ENCODE results near the gene MPP1. TPM values are rescaled to one million over a fixed set of nuclear protein-coding genes. Genes with fewer than 3 reads are reported as not detected.

The MPP1 gene
- total and polyA plus RNA-seq, 2 of the 8 experiments (the other 6 are each of a cell fraction or from before 2014, with no cell fraction given): 7.6 to 13.4 TPM

DNA sequence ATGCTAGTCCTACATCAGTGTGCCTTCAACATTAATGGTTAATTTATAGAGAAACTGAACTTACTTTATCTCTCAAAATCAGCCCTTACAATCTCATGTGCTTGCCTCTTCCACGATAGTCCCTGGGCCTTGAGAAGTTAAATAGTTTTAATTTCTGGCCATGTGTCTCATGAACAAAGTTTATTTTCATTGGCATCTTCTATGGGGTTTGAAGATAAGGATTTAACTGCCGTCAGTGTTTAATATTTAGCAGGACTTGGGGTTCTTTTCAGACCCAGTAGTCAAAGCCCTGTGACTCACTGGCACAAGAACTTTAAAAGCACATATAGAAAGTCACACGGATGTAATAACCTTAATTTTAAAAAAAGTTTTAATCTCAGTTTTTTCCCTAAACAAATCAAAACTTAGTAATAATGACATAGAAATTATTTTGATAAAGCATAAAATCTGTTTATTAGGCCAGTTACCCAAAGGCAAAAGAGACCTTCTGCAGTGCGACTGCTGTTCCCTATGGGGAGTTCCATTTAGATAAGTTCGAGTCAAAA lies 10.1 kb upstream of the MPP1 start:
- ChIA-PET CTCF (ENCODE audit: partially characterized antibody) (no interaction called here), POLR2A (ENCODE audit: partially characterized antibody) (no interaction called here)
- Histone ChIP-seq H4K20me1 (replicated peaks in 1 of 2; ENCODE audit: control insufficient read depth in 1 of 2, insufficient read depth in 2 of 2, low read length in 2 of 2) (no peaks in the 10 kb centered on the region), H3K36me3 (ENCODE audit: control insufficient read depth in 2 of 4, insufficient read depth in 4 of 4, low read length in 3 of 4) (peaks cover 0 to 2% (median 0%) of the 10 kb centered on the region in 4 experiments; a peak in 1 of 8 replicates), H4K91ac (replicated peaks; ENCODE audit: insufficient read length, low read length) (no peak overlapping the region), H3K9ac (replicated peaks in 1 of 4; ENCODE audit: extremely low read depth in 1 of 4, low read depth in 3 of 4, low read length in 3 of 4) (no peak overlapping the region), H3K4me3 (ENCODE audit: extremely low read depth in 1 of 4, insufficient read depth in 2 of 4, low read depth in 3 of 4, low read length in 4 of 4) (no peak overlapping the region), H3K18ac (ENCODE audit: extremely low read depth, low read length) (no peak overlapping the region), H4K5ac (ENCODE audit: insufficient read length, low read depth, low read length) (no peak overlapping the region), H3K4me2 (ENCODE audit: insufficient read depth in 1 of 2, low read depth in 2 of 2, low read length in 2 of 2) (no peak overlapping the region), H3K4ac (replicated peaks; ENCODE audit: insufficient read length, low read depth, low read length) (no peak overlapping the region), H3K27ac (ENCODE audit: low read depth, low read length) (no peak overlapping the region), H3K4me1 (replicated peaks in 1 of 4; ENCODE audit: control insufficient read depth in 3 of 4, insufficient read depth in 4 of 4, low read length in 3 of 4) (peaks cover 0 to 7% (median 1%) of the 10 kb centered on the region in 4 experiments; a peak in 2 of 7 replicates), H3K23ac (ENCODE audit: insufficient read length) (no peak overlapping the region), H3K27me3 (replicated peaks in 1 of 4; ENCODE audit: control insufficient read depth in 3 of 4, extremely low read depth in 1 of 4, insufficient read depth in 3 of 4, low read length in 3 of 4) (no peaks in the 10 kb centered on the region), H2BK120ac (replicated peaks; ENCODE audit: low read depth, low read length) (no peak overlapping the region), H3K9me3 (ENCODE audit: insufficient read depth in 2 of 2, low read depth in 1 of 2, low read length in 1 of 2) (peaks cover 0 to 4% of the 10 kb centered on the region in 2 experiments; a peak in 2 of 4 replicates), H2BK20ac (ENCODE audit: low read length) (no peak overlapping the region), H4K8ac (ENCODE audit: extremely low read depth, insufficient read depth, low read length) (no peak overlapping the region), H3K14ac (ENCODE audit: insufficient read length) (no peak overlapping the region), H2AK5ac (ENCODE audit: low read depth, low read length) (no peak overlapping the region), H3K79me2 (ENCODE audit: control insufficient read depth in 1 of 2, insufficient read depth in 2 of 2, low read length in 2 of 2) (no peaks in the 10 kb centered on the region), H2BK12ac (ENCODE audit: low read depth, low read length) (no peak overlapping the region), H2AFZ (ENCODE audit: low read length) (no peak overlapping the region), H2BK15ac (ENCODE audit: low read length) (no peak overlapping the region), H3K56ac (replicated peaks; ENCODE audit: insufficient read length, low read depth, low read length) (no peak overlapping the region), H3K79me1 (ENCODE audit: low read depth, low read length) (no peaks in the 10 kb centered on the region), H3K23me2 (ENCODE audit: low read depth, low read length) (no peaks in the 10 kb centered on the region), H2BK5ac (ENCODE audit: low read depth, low read length) (no peak overlapping the region)
- no peak for TF ChIP-seq FOSL1 (IDR thresholded peaks at IDR 0.05; ENCODE audit: insufficient read depth, low read depth, low read length)
- no peak for TF ChIP-seq SAP30 (IDR thresholded peaks at IDR 0.05; ENCODE audit: insufficient read depth, insufficient replicate concordance, low read length)
- 92% methylated on average over 5 of the region's 5 CpGs; no CpG with 5 or more reads in 1 of the 2 experiments for WGBS, 2 experiments (ENCODE audit: extremely low coverage in 1 of 2, insufficient coverage in 1 of 2, insufficient read length in 1 of 2, insufficient replicate concordance in 2 of 2, low coverage in 1 of 2, low lambda C conversion rate in 2 of 2, missing lambda C conversion rate in 1 of 2)
- FAIRE-seq: no peak
- DNase-seq (ENCODE audit: low read depth in 1 of 2, low spot score in 2 of 2): no peak

Measured in H1 (cell line).